Gastrocnemius medialis (tissue), 4 donors: ENCODE results near the gene STIM1.

ENCODE experiments used
- POLR2A ChIP-seq, 2 donors: fragments of 450-650 bp; IDR thresholded peaks; one replicate each; pipeline ENCODE4 v1.6.1; 2017; ENCODE audit warnings: antibody characterized with exemption in 2 of 2, mild to moderate bottlenecking in 2 of 2, moderate library complexity in 2 of 2
- TF ChIP-seq, protein P1 (sequence below), 5 experiments: fragments of 450-650 bp in 3 of 5; fragments of 200-600 bp in 2 of 5; sonication (generic) in 2 of 5; IDR thresholded peaks in 4 of 5; conservative IDR thresholded peaks in 1 of 5; 1 replicate in 4 of 5; 2 replicates in 1 of 5; pipeline ENCODE4 v1.5.1; 2016 to 2019; ENCODE audit warnings: antibody characterized with exemption in 5 of 5, mild to moderate bottlenecking in 3 of 5, moderate library complexity in 3 of 5

DNA sequence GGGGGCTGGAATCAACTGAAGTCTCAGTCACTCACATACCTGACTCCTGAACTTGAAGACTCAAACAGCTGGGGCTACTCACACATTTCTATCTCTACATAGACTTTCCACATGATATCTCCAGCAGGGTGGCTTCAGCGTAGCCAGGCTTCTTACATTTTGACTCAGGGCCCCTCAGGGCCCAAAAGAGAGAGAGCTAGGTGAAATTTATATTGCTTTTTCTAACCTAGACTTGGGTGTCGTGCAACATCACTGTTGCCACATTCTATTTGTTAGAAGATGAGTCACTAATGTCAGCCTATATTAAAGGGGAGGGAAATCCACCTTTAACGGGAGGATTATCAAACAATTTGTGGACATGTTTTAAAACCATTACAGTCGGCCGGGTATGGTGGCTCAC lies 167.2 kb downstream of the STIM1 start:
- TF ChIP-seq, protein P1, sequence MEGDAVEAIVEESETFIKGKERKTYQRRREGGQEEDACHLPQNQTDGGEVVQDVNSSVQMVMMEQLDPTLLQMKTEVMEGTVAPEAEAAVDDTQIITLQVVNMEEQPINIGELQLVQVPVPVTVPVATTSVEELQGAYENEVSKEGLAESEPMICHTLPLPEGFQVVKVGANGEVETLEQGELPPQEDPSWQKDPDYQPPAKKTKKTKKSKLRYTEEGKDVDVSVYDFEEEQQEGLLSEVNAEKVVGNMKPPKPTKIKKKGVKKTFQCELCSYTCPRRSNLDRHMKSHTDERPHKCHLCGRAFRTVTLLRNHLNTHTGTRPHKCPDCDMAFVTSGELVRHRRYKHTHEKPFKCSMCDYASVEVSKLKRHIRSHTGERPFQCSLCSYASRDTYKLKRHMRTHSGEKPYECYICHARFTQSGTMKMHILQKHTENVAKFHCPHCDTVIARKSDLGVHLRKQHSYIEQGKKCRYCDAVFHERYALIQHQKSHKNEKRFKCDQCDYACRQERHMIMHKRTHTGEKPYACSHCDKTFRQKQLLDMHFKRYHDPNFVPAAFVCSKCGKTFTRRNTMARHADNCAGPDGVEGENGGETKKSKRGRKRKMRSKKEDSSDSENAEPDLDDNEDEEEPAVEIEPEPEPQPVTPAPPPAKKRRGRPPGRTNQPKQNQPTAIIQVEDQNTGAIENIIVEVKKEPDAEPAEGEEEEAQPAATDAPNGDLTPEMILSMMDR (IDR thresholded peaks at IDR 0.05 in 4 of 5, conservative IDR thresholded peaks at IDR 0.05 in 1 of 5), result no peak
- TF ChIP-seq POLR2A (IDR thresholded peaks at IDR 0.05), result no peak
